Tibial artery (tissue), 4 donors: ENCODE results near the gene SDK2.

Experiments used
- DNase-seq, 2 donors: peaks; one replicate each; pipeline ENCODE4 v3.0.0-alpha.2; 2019
- H3K27ac ChIP-seq, 2 donors: fragments of 200-600 bp; sonication (generic) in 1 of 2; 1 replicate in 1 of 2; 2 replicates in 1 of 2; pipeline ENCODE4 v1.5.1; 2018 to 2019; ENCODE audit warnings: mild to moderate bottlenecking in 1 of 2
- H3K27me3 ChIP-seq, 2 donors: fragments of 200-600 bp; sonication (generic) in 1 of 2; one replicate each; pipeline versions ENCODE4 v1.5.1 to v1.6.0; 2016 to 2019
- H3K36me3 ChIP-seq, 3 donors: fragments of 200-600 bp; sonication (generic) in 2 of 3; one replicate each; pipeline ENCODE4 v1.5.1; 2016 to 2019; ENCODE audit warnings: mild to moderate bottlenecking in 2 of 3
- H3K4me1 ChIP-seq, 4 donors: fragments of 200-600 bp; sonication (generic) in 2 of 4; 1 replicate in 3 of 4; 2 replicates in 1 of 4; pipeline ENCODE4 v1.5.1; 2016 to 2019
- H3K4me3 ChIP-seq, 2 donors: fragments of 200-600 bp; sonication (generic) in 1 of 2; 1 replicate in 1 of 2; 2 replicates in 1 of 2; pipeline ENCODE4 v1.5.1; 2018 to 2019; ENCODE audit warnings: mild to moderate bottlenecking in 2 of 2
- H3K9me3 ChIP-seq, 3 donors: fragments of 200-600 bp; sonication (generic) in 1 of 3; one replicate each; pipeline ENCODE4 v1.5.1; 2016 to 2019
- CTCF ChIP-seq, 2 experiments: fragments of 200-600 bp in 1 of 2; fragments of 450-650 bp in 1 of 2; IDR thresholded peaks; one replicate each; pipeline ENCODE4 v1.5.1; 2017 to 2019; ENCODE audit warnings: antibody characterized with exemption in 2 of 2, mild to moderate bottlenecking in 1 of 2, moderate library complexity in 1 of 2
- intact Hi-C: fragments of 100-400 bp; cut with DNase I; formaldehyde crosslinking; loops from one replicate; pipeline ENCODE4 v1.15.0; 2023; ENCODE audit warnings: low total_unique reads

Gene SDK2

GRCh38 chr17:73642659-73643000 is 1.6 kb downstream of the SDK2 start:
- Histone ChIP-seq H3K4me1 (peaks cover 0 to 58% (median 40%) of the 10 kb centered on the region in 4 donors), H3K4me3 (peak overlapping the region; percentile 49 to 59), H3K27me3 (peaks cover 0 to 61% of the 10 kb centered on the region in 2 donors), H3K36me3 (no peaks in the 10 kb centered on the region), H3K9me3 (no peaks in the 10 kb centered on the region), H3K27ac (peak overlapping the region in 1 of 2 donors; percentile 60)
- intact Hi-C loops: no loop called here
- no peak for DNase-seq
- no peak for TF ChIP-seq CTCF (IDR thresholded peaks at IDR 0.05)

- Histone ChIP-seq H3K27me3 (peaks cover 0 to 56% of the 10 kb centered on the region in 2 donors), H3K4me3 (no peak overlapping the region), H3K36me3 (no peaks in the 10 kb centered on the region), H3K4me1 (peaks cover 0 to 58% (median 40%) of the 10 kb centered on the region in 4 donors), H3K9me3 (no peaks in the 10 kb centered on the region), H3K27ac (no peak overlapping the region)
- DNase-seq: no peak
- no peak for TF ChIP-seq CTCF (IDR thresholded peaks at IDR 0.05)
- intact Hi-C loops: no loop called here
Observed at GRCh38 chr17:73641826-73642600, 2.2 kb downstream of the SDK2 start.

- intact Hi-C loops: no loop called here
Observed at GRCh38 chr17:73640691-73641090, 3.6 kb downstream of the SDK2 start.

GRCh38 chr17:73639932-73640331 is 4.3 kb downstream of the SDK2 start:
- Histone ChIP-seq H3K4me3 (no peak overlapping the region), H3K27ac (peak overlapping the region in 1 of 2 donors; percentile 58), H3K4me1 (peaks cover 0 to 49% (median 35%) of the 10 kb centered on the region in 4 donors), H3K9me3 (no peaks in the 10 kb centered on the region), H3K36me3 (no peaks in the 10 kb centered on the region), H3K27me3 (peaks cover 0 to 37% of the 10 kb centered on the region in 2 donors)
- no peak for TF ChIP-seq CTCF (IDR thresholded peaks at IDR 0.05)
- DNase-seq: peak in 1 of 2 donors; percentile 38
- intact Hi-C loops: no loop called here

More at GRCh38 chr17:73640691-73641090, 3.6 kb downstream of the SDK2 start:
- no peak for DNase-seq
- no peak overlapping the region for H3K4me3 ChIP-seq
- peaks cover 0 to 44% of the 10 kb centered on the region in 2 donors for H3K27me3 ChIP-seq
- TF ChIP-seq CTCF (IDR thresholded peaks at IDR 0.05): no peak
- peaks cover 0 to 56% (median 40%) of the 10 kb centered on the region in 4 donors for H3K4me1 ChIP-seq
- H3K9me3 ChIP-seq: no peaks in the 10 kb centered on the region
- peak overlapping the region in 1 of 2 donors; percentile 58 for H3K27ac ChIP-seq
- H3K36me3 ChIP-seq: no peaks in the 10 kb centered on the region

GRCh38 chr17:73639322-73639721 is 4.9 kb downstream of the SDK2 start:
- Histone ChIP-seq H3K36me3 (no peaks in the 10 kb centered on the region), H3K4me3 (no peak overlapping the region), H3K27me3 (peaks cover 0 to 32% of the 10 kb centered on the region in 2 donors), H3K9me3 (no peaks in the 10 kb centered on the region), H3K4me1 (peaks cover 0 to 46% (median 31%) of the 10 kb centered on the region in 4 donors), H3K27ac (peak overlapping the region in 1 of 2 donors; percentile 58)
- intact Hi-C loops: no loop called here
- TF ChIP-seq CTCF (IDR thresholded peaks at IDR 0.05): no peak
- peak; percentile 28 to 83 for DNase-seq
